K562 (cell line): ENCODE measurements around the gene AQP2. TPM values are rescaled to one million over a fixed set of nuclear protein-coding genes. Genes with fewer than 3 reads are reported as not detected.

Experiments
- ATAC-seq: fragments of 200-7000 bp; cut with Tn5 transposase; 3 replicates; pipeline ENCODE4 v1.9.1; 2020; ENCODE audit warnings: moderate library complexity
- BruUV-seq: library from RNA; stranded (reverse); fragments of 400-500 nt; replicated peaks from 2 replicates; lab custom pipeline; 2021; lab: Mats Ljungman, UMichigan
- CTCF ChIA-PET: fragments of 300-600 bp; formaldehyde crosslinking; extraction: SDS; loops from one replicate; lab custom pipeline; 2021; ENCODE audit warnings: low intra/inter-chr PET ratio; lab: Yijun Ruan, JAX
- POLR2A ChIA-PET: fragments of 300-600, 350-650 bp; sonication (Branson Sonifier 250); formaldehyde crosslinking; extraction: SDS; loops from one replicate; lab custom pipeline; 2021; ENCODE audit warnings: antibody characterized with exemption, inconsistent platforms; lab: Yijun Ruan, JAX
- DNase-seq, 4 experiments: peaks; one replicate each; pipeline versions ENCODE4 v3.0.0 to v3.0.0-alpha.2; 2011 to 2018; ENCODE audit warnings: low spot score in 3 of 4, mixed read lengths in 3 of 4; ENCODE audit errors: extremely low read depth in 1 of 4
- FAIRE-seq: peaks from 2 replicates; lab custom pipeline; 2011; peaks lifted over from hg19 to GRCh38; lab: Jason Lieb, UNC
- H2AFZ ChIP-seq: 2 replicates; pipeline ENCODE4 v1.6.0; 2011; ENCODE audit warnings: low read depth, low read length, control low read depth, inconsistent platforms
- H3K27ac ChIP-seq: fragments of 200-600 bp; 3 replicates; pipeline ENCODE4 v1.8.0; 2011; ENCODE audit warnings: low read depth, mild to moderate bottlenecking, control low read depth, inconsistent platforms, low read length, moderate library complexity, mixed read lengths; ENCODE audit errors: extremely low read depth
- H3K27me3 ChIP-seq, 2 experiments: fragments of 300-600 bp in 1 of 2; 2 replicates in 1 of 2; 3 replicates in 1 of 2; pipeline versions ENCODE4 v1.6.0 to v1.8.0; 2011; ENCODE audit warnings: inconsistent platforms in 2 of 2, low read length in 2 of 2, mild to moderate bottlenecking in 1 of 2, mixed read lengths in 1 of 2, moderate library complexity in 1 of 2; ENCODE audit not compliant: control insufficient read depth in 2 of 2, insufficient read depth in 2 of 2
- H3K36me3 ChIP-seq: fragments of 300-600 bp; 3 replicates; pipeline ENCODE4 v1.8.0; 2011; ENCODE audit warnings: mild to moderate bottlenecking, low read length, inconsistent platforms; ENCODE audit not compliant: control insufficient read depth, insufficient read depth
- H3K4me1 ChIP-seq, 2 experiments: fragments of 200-600 bp in 1 of 2; replicated peaks in 1 of 2; 2 replicates in 1 of 2; 3 replicates in 1 of 2; pipeline versions ENCODE4 v1.5.1 to v1.8.0; 2011; ENCODE audit warnings: inconsistent platforms in 2 of 2, low read length in 2 of 2, mild to moderate bottlenecking in 1 of 2, mixed read lengths in 1 of 2, moderate library complexity in 1 of 2; ENCODE audit not compliant: control insufficient read depth in 2 of 2, insufficient read depth in 2 of 2
- H3K4me2 ChIP-seq: 2 replicates; pipeline ENCODE4 v1.6.1; 2011; ENCODE audit warnings: low read length, control low read depth, inconsistent platforms, mixed read lengths; ENCODE audit not compliant: insufficient read depth
- H3K4me3 ChIP-seq: fragments of 200-600 bp; sonication (generic), shearing (Covaris generic); 2 replicates; pipeline ENCODE4 v1.5.1; 2016; ENCODE audit warnings: control low read depth, inconsistent platforms
- H3K79me2 ChIP-seq: fragments of 200-600 bp; 3 replicates; pipeline ENCODE4 v1.8.0; 2011; ENCODE audit warnings: low read length, inconsistent platforms; ENCODE audit not compliant: control insufficient read depth, insufficient read depth
- H3K9ac ChIP-seq, 2 experiments: 2 replicates each; pipeline versions ENCODE4 v1.6.0 to v1.6.1; 2011; ENCODE audit warnings: low read depth in 2 of 2, low read length in 2 of 2, control low read depth in 1 of 2, inconsistent platforms in 1 of 2, mild to moderate bottlenecking in 1 of 2, mixed read lengths in 1 of 2; ENCODE audit not compliant: insufficient read depth in 1 of 2
- H3K9me1 ChIP-seq: one replicate; pipeline ENCODE4 v1.6.0; 2011; ENCODE audit warnings: inconsistent platforms, mild to moderate bottlenecking, low read length, moderate library complexity; ENCODE audit not compliant: control insufficient read depth, insufficient read depth
- H3K9me3 ChIP-seq: replicated peaks from 2 replicates; pipeline ENCODE4 v1.5.1; 2011; ENCODE audit warnings: low read depth, low read length, inconsistent platforms; ENCODE audit not compliant: control insufficient read depth, insufficient read depth
- H4K20me1 ChIP-seq: replicated peaks from 2 replicates; pipeline ENCODE4 v1.6.1; 2011; ENCODE audit warnings: low read length, inconsistent platforms, mixed read lengths; ENCODE audit not compliant: control insufficient read depth, insufficient read depth
- XRCC4 ChIP-seq: IDR thresholded peaks from one replicate; pipeline ENCODE4 v1.6.1; 2011; ENCODE audit not compliant: insufficient read depth, insufficient read length; ENCODE audit errors: extremely low read depth
- ZFP36 ChIP-seq: fragments of 150-350 bp; IDR thresholded peaks from 2 replicates; pipeline ENCODE4 v1.6.1; 2018; ENCODE audit warnings: low read length, low read depth; ENCODE audit not compliant: partially characterized antibody
- ZNF507 ChIP-seq: conservative IDR thresholded peaks from 2 replicates; pipeline ENCODE4 v1.6.1; 2017; ENCODE audit warnings: missing genetic modification characterization, missing compliant biosample characterization
- WGBS: fragments of 100-300 bp; shearing (Covaris generic); methylation state at CpG from one replicate; pipeline ENCODE4 v1.1.6; 2016; ENCODE audit warnings: low coverage, mixed read lengths; ENCODE audit not compliant: insufficient coverage; ENCODE audit errors: missing lambda C conversion rate; 5-methylcytosine and 5-hydroxymethylcytosine counted together
- in situ Hi-C: fragments of 300-500 bp; cut with MboI; formaldehyde crosslinking; loops from 4 replicates; pipeline ENCODE4 v1.15.0; 2018; ENCODE audit warnings: inconsistent platforms, mixed read lengths
- intact Hi-C: fragments of 100-400 bp; cut with micrococcal nuclease; formaldehyde crosslinking; loops from 2 replicates; pipeline ENCODE4 v1.14.2; 2022
- polyA plus RNA-seq, 8 experiments: library from polyadenylated mRNA; depleted of rRNA in 4 of 8; stranded (reverse) in 5 of 8; unstranded in 3 of 8; fragments of >200 nt; fragmentation: Nextera tagmentation in 2 of 8; fragmentation: Illumina TruSeq in 1 of 8; extraction: Ambion mirVana in 2 of 8; extraction: Trizol in 1 of 8; gene quantifications; 2 replicates each; pipeline versions ENCODE4 v1.2.1 to v1.2.3, GENCODE V29; 2011 to 2014; ENCODE audit warnings: inconsistent platforms in 1 of 8, missing spikeins in 1 of 8
- total RNA-seq, 7 experiments: library from RNA; depleted of rRNA in 6 of 7; stranded (reverse); fragments of >200 nt in 6 of 7; fragmentation: Illumina TruSeq in 2 of 7; extraction: Trizol in 2 of 7; gene quantifications; 2 replicates each; pipeline versions ENCODE4 v1.2.1 to v1.2.3, GENCODE V29; 2011 to 2021; ENCODE audit warnings: low replicate concordance in 1 of 7

The AQP2 gene
- total and polyA plus RNA-seq, 9 of the 15 experiments (the other 6 are each of a cell fraction or from before 2014, with no cell fraction given) = not detected

DNA sequence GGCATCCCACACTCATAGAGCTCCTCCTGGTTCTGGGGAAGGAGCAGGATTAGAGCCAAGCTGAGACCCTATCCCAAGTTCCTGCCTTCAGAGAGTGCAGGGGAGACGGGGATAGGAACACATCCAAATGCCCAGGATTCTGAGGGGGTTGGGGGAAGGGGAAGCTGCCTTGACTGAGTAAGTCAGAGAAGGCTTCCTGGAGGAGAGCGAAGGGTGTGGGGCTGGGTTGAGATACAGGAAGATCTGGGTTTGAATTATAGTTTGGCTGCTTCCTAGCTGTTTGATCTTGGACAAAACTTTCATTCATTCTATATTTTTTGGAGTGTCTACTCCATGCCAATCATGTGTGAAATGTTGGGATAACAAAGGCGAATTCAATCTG lies 8.0 kb upstream of the AQP2 start:
- Histone ChIP-seq H3K4me2 (no peak overlapping the region), H3K79me2 (no peaks in the 10 kb centered on the region), H3K27me3 (no peaks in the 10 kb centered on the region)
- CTCF ChIA-PET = no interaction called here
- no peak for FAIRE-seq
- 76% methylated on average over 3 of the region's 3 CpGs for WGBS
- no peak for TF ChIP-seq XRCC4
- TF ChIP-seq ZFP36 = peak; percentile 67
- TF ChIP-seq, all 486 proteins: peak for 1
- POLR2A ChIA-PET = interaction anchor here (0.5 to 1.5 kb wide), 10 partner anchors 10 to 1288 kb away, joined by 3 to 5 read pairs (median 3); no protein-coding TSS in a partner anchor
- intact Hi-C loops (no loop called here), in situ Hi-C loops (no loop called here)
- Histone ChIP-seq H3K9ac (peak overlapping the region in 1 of 2 experiments; percentile 49; a peak in 1 of 4 replicates), H3K36me3 (no peaks in the 10 kb centered on the region), H2AFZ (no peak overlapping the region), H3K4me1 (peaks cover 13 to 14% of the 10 kb centered on the region in 2 experiments; a peak in 4 of 5 replicates), H3K27ac (no peak overlapping the region), H3K9me3 (no peaks in the 10 kb centered on the region), H4K20me1 (no peaks in the 10 kb centered on the region), H3K9me1 (no peaks in the 10 kb centered on the region), H3K4me3 (no peak overlapping the region)
- DNase-seq (no peak), ATAC-seq (no peak)
- no TSS peak for BruUV-seq

DNA sequence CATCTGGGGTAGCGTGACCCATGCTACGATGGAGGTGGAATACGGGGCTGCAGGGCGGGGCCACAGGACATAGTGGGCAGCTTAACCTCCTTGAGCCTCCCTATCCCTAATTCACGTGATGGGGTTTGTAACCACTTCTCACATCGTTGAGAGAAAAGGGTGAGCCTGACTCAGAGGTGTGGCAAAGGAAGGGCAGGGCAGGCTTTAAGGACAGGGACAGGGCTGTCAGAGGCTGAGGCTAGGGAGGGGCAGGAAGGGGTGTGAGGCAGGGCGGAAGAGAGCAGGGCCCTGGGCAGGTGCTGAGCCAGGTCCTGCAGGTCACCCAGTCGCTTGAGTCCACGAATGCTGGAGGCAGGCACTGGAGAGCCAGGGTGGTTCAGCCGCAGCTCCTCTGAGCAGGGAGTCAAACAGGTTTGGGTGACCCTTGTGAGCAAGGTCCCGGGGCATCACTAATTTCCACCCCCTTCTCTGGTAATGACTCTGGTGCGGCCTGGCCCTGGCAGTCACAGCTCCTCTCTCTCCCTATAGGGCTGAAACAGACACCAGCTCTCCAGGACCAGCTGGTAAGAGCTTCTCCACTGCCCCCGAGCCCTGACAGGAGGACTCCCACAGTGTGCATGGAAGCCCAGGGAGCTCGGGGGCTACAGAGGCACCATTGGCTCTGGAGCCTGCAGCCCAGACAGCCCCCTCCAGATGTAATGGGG lies 7.5 kb upstream of the AQP2 start:
- H4K20me1 ChIP-seq = no peaks in the 10 kb centered on the region
- no peak for DNase-seq
- H3K9me3 ChIP-seq = no peaks in the 10 kb centered on the region
- no peak overlapping the region for H2AFZ ChIP-seq
- no peak for FAIRE-seq
- no TSS peak for BruUV-seq
- H3K9ac ChIP-seq = peak overlapping the region in 1 of 2 experiments; percentile 32; a peak in 2 of 4 replicates
- ChIA-PET POLR2A (interaction anchor here (0.6 to 1.5 kb wide), 8 partner anchors 11 to 1287 kb away, joined by 3 to 4 read pairs (median 3); no protein-coding TSS in a partner anchor), CTCF (no interaction called here)
- in situ Hi-C loops (no loop called here), intact Hi-C loops (no loop called here)
- H3K79me2 ChIP-seq = no peaks in the 10 kb centered on the region
- no peak overlapping the region for H3K4me3 ChIP-seq
- H3K4me1 ChIP-seq = peaks cover 13 to 14% of the 10 kb centered on the region in 2 experiments; a peak in 4 of 5 replicates
- no peaks in the 10 kb centered on the region for H3K27me3 ChIP-seq
- H3K4me2 ChIP-seq = no peak overlapping the region
- H3K27ac ChIP-seq = no peak overlapping the region
- H3K36me3 ChIP-seq = no peaks in the 10 kb centered on the region
- ATAC-seq = no peak
- 46% methylated on average over 12 of the region's 14 CpGs for WGBS
- no peaks in the 10 kb centered on the region for H3K9me1 ChIP-seq
- TF ChIP-seq ZNF507 (tag) = no peak
